ENCODE measurements around the gene MMP20. TPM values are rescaled to one million over a fixed set of nuclear protein-coding genes. Genes with fewer than 3 reads are reported as not detected.

The MMP20 gene
- total and polyA plus RNA-seq, 2 experiments from 2014 or later: not detected

- no peaks in the 10 kb centered on the region for H3K27me3 ChIP-seq
- H3K4me1 ChIP-seq (ENCODE audit: low read depth): no peaks in the 10 kb centered on the region
- no peak overlapping the region for H3K27ac ChIP-seq
- DNase-seq (ENCODE audit: low read depth in 1 of 2, low spot score in 1 of 2): no peak
- H3K4me3 ChIP-seq: no peak overlapping the region
- no peaks in the 10 kb centered on the region for H3K36me3 ChIP-seq
- no peak for TF ChIP-seq CTCF (IDR thresholded peaks at IDR 0.05; ENCODE audit: low read depth, low read length)
- H3K9me3 ChIP-seq (ENCODE audit: low read depth): no peaks in the 10 kb centered on the region
Observed at GRCh38 chr11:102577723-102578122, 47.4 kb downstream of the MMP20 start.

- peak in 1 of 2 donors; percentile 38 for DNase-seq (ENCODE audit: low read depth in 1 of 2, low spot score in 1 of 2)
Observed at GRCh38 chr11:102577182-102577581, 48.0 kb downstream of the MMP20 start.

GRCh38 chr11:102576350-102576749 is 48.8 kb downstream of the MMP20 start:
- no peaks in the 10 kb centered on the region for H3K9me3 ChIP-seq (ENCODE audit: low read depth)

More at GRCh38 chr11:102577182-102577581, 48.0 kb downstream of the MMP20 start:
- Histone ChIP-seq H3K4me3 (no peak overlapping the region), H3K4me1 (ENCODE audit: low read depth) (no peaks in the 10 kb centered on the region), H3K27me3 (no peaks in the 10 kb centered on the region), H3K27ac (no peak overlapping the region), H3K36me3 (no peaks in the 10 kb centered on the region), H3K9me3 (ENCODE audit: low read depth) (no peaks in the 10 kb centered on the region)
- TF ChIP-seq CTCF (IDR thresholded peaks at IDR 0.05; ENCODE audit: low read depth, low read length): no peak

GRCh38 chr11:102575012-102575411 is 50.1 kb downstream of the MMP20 start:
- H3K36me3 ChIP-seq: no peaks in the 10 kb centered on the region
- H3K4me1 ChIP-seq (ENCODE audit: low read depth): no peaks in the 10 kb centered on the region
- H3K9me3 ChIP-seq (ENCODE audit: low read depth): no peaks in the 10 kb centered on the region
- H3K4me3 ChIP-seq: no peak overlapping the region
- TF ChIP-seq CTCF (IDR thresholded peaks at IDR 0.05; ENCODE audit: low read depth, low read length): no peak
- no peak overlapping the region for H3K27ac ChIP-seq
- no peaks in the 10 kb centered on the region for H3K27me3 ChIP-seq
- no peak for DNase-seq (ENCODE audit: low read depth in 1 of 2, low spot score in 1 of 2)

More at GRCh38 chr11:102576350-102576749, 48.8 kb downstream of the MMP20 start:
- Histone ChIP-seq H3K36me3 (no peaks in the 10 kb centered on the region), H3K4me3 (no peak overlapping the region), H3K27me3 (no peaks in the 10 kb centered on the region), H3K27ac (no peak overlapping the region), H3K4me1 (ENCODE audit: low read depth) (no peaks in the 10 kb centered on the region)
- no peak for DNase-seq (ENCODE audit: low read depth in 1 of 2, low spot score in 1 of 2)
- no peak for TF ChIP-seq CTCF (IDR thresholded peaks at IDR 0.05; ENCODE audit: low read depth, low read length)

GRCh38 chr11:102573851-102574250 is 51.3 kb downstream of the MMP20 start:
- no peaks in the 10 kb centered on the region for H3K4me1 ChIP-seq (ENCODE audit: low read depth)
- H3K9me3 ChIP-seq (ENCODE audit: low read depth): no peaks in the 10 kb centered on the region
- no peak for TF ChIP-seq CTCF (IDR thresholded peaks at IDR 0.05; ENCODE audit: low read depth, low read length)
- H3K27me3 ChIP-seq: no peaks in the 10 kb centered on the region
- no peak overlapping the region for H3K27ac ChIP-seq
- H3K36me3 ChIP-seq: no peaks in the 10 kb centered on the region
- H3K4me3 ChIP-seq: no peak overlapping the region
- DNase-seq (ENCODE audit: low read depth in 1 of 2, low spot score in 1 of 2): peak in 1 of 2 donors; percentile 69

Measured in cardiac muscle cell (in vitro differentiated cells and primary cell).